ENCODE data around the gene VWA8.

DNA sequence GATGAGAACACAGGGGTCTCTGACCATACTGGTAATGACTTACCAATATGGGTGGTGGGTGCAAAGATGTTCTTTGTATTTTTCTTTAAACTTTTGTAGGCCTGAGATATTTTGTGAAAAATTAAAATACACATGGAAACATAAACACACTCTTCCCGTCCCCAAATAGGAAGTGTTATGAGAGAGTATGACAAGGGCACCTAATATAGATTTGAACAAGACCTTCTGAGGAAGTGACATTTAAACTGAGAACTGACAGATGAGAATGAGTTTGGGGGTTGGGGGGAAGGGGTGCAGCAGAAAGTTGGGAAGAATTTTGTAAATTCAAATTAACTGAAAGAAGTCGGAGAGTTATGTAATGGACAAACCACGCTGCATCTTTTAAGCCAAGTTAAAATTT is 279.3 kb downstream of the VWA8 start:
- TF ChIP-seq, protein P1, sequence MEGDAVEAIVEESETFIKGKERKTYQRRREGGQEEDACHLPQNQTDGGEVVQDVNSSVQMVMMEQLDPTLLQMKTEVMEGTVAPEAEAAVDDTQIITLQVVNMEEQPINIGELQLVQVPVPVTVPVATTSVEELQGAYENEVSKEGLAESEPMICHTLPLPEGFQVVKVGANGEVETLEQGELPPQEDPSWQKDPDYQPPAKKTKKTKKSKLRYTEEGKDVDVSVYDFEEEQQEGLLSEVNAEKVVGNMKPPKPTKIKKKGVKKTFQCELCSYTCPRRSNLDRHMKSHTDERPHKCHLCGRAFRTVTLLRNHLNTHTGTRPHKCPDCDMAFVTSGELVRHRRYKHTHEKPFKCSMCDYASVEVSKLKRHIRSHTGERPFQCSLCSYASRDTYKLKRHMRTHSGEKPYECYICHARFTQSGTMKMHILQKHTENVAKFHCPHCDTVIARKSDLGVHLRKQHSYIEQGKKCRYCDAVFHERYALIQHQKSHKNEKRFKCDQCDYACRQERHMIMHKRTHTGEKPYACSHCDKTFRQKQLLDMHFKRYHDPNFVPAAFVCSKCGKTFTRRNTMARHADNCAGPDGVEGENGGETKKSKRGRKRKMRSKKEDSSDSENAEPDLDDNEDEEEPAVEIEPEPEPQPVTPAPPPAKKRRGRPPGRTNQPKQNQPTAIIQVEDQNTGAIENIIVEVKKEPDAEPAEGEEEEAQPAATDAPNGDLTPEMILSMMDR (IDR thresholded peaks at IDR 0.05) = no peak
- TF ChIP-seq POLR2AphosphoS5 (IDR thresholded peaks at IDR 0.05) = no peak
